GM18505 (cell line): ENCODE results near the gene PLEK2.
"Not testable (repeated sequence)": the region's sequence is repeated elsewhere in the genome, so short reads cannot be mapped to it uniquely, and the experiment has no call there.

Experiments used
- ATAC-seq: cut with Tn5 transposase; IDR thresholded peaks from one replicate; pipeline ENCODE4 v1.9.1; 2021; ENCODE audit not compliant: unreplicated experiment
- POLR2A ChIP-seq: IDR thresholded peaks from 4 replicates; pipeline ENCODE4 v1.6.1; 2011; ENCODE audit warnings: borderline replicate concordance; ENCODE audit not compliant: insufficient read depth, insufficient read length; ENCODE audit errors: extremely low read depth

PLEK2 gene

DNA sequence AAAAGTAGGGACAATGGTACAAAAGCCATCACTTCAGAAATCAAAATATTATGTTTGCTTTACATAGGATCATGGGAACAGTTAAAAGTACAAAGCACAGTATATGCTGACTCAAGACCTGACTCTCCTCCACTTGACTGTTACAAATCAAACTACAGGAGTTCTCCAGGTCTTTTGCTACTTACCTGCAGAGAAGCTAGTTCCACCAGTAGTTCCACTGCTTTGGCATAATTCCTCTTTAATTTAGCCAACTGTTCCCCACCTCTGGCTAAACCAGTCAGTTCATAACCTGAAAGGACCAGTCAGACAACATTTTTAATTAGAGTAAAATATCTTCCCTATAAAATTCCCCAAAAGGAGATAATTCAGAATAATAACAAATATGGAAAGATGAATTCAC lies 66.4 kb downstream of the PLEK2 start:
- no peak for ATAC-seq
- TF ChIP-seq POLR2A: no peak

DNA sequence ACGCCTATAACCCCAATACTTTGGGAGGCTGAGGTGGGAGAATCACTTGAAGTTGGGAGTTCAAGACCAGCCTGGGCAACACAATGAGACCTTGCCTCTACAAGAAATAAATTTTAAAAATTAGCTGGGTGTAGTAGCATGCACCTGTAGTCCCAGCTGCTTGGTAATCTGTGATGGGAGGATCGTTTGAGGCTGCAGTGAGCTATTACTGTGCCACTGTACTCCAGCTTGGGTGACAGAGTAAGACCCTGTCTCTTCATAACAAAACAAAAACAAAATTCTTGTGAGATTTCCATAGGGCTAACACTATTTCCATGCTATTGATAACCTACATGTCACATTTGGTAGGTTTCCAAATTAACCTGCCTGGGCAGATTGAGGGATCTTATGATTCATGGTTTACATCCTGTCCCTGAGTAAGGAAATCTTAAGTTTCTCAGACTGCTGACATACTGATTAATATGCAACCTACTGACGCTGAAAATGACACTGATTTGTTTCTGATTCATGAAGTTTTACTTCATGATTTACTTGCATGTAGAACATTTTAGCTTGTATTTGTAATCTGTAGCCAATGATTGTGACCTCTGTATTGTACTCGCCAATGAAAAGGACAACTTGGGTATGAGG lies 68.2 kb downstream of the PLEK2 start:
- no peak for ATAC-seq
- TF ChIP-seq POLR2A: no peak

DNA sequence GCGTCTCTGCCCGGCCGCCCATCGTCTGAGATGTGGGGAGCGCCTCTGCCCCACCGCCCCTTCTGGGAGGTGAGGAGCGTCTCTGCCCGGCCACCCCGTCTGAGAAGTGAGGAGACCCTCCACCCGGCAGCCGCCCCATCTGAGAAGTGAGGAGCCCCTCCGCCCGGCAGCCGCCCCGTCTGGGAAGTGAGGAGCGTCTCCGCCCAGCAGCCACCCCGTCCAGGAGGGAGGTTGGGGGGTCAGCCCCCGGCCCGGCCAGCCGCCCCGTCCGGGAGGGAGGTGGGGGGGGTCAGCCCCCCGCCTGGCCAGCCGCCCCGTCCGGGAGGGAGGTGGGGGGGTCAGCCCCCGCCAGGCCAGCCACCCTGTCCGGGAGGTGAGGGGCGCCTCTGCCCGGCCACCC lies 70.7 kb downstream of the PLEK2 start:
- not testable (repeated sequence) for ATAC-seq
